Right renal cortex interstitium (tissue), 3 donors: ENCODE measurements around the gene KLF3. TPM values are rescaled to one million over a fixed set of nuclear protein-coding genes. Genes with fewer than 3 reads are reported as not detected.

Experiments used
- DNase-seq, 3 donors: peaks; one replicate each; pipeline ENCODE4 v3.0.0-alpha.2; 2013; ENCODE audit warnings: low read depth in 3 of 3, low spot score in 2 of 3
- polyA plus RNA-seq, 3 donors: library from polyadenylated mRNA; unstranded; fragments of 120-200 nt; gene quantifications; one replicate each; pipeline ENCODE4 v1.2.1, GENCODE V29; 2013; ENCODE audit not compliant: insufficient read length in 3 of 3

KLF3 gene
- polyA plus RNA-seq, 3 donors = 62.2 to 64.9 (median 64.1) TPM

DNA sequence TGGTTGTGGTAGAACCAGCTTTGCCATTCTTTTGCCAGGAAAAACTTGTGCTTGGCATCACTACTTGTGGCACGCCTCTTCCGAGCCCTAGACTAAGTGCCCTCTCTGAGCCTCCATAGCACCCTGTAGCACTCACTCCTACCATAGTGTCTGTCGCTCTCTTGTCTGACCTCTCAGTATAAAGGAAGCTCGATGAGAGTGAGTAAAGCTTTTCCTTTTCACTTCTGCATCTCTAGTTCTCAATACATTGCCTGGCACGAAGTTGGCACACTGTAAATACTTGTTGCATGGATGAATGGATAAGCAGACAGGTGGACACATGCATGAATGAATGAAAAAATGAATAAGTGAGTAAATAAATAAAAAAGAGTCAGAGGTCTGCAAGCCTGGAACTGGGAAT, 70.4 kb downstream of the KLF3 start:
- DNase-seq = no peak

DNA sequence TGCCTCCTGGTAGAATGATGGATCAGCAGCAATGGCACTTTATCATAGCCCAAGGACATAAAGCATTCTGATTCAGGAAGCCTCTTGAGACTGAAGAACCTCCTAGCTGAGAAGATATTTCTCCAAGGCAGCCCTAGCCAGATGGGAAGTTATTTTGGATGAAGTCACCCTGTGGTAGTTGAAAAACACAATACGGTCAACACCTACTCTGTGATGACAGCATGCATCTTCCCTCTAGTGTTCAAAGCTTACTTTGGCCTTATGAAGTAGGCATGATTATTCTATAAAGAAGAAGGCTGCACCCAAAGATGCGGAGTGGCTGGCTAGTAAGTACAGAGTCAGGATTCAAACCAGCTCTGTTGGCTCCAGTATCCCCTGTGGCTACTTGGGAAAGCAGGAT, 70.9 kb downstream of the KLF3 start:
- DNase-seq = no peak

DNA sequence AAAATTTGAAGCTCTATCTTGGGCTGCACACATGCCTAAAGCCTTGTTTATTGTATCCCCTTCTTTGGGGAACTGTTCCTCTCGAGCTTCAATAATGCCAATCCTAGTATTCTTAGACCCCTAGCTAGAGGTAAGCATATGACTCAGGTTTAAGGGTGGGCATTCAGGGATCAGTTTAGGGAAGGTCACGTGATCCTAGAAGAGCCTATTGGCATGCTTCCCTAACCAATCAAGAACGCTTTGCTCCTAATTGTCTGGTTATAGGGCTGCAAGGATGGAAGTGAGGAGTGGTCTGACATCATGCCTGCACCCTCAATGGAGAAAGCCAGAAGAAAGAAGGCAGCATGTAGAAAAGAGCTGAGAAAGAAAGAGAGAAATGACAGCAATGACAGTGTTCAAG, 71.9 kb downstream of the KLF3 start:
- no peak for DNase-seq

DNA sequence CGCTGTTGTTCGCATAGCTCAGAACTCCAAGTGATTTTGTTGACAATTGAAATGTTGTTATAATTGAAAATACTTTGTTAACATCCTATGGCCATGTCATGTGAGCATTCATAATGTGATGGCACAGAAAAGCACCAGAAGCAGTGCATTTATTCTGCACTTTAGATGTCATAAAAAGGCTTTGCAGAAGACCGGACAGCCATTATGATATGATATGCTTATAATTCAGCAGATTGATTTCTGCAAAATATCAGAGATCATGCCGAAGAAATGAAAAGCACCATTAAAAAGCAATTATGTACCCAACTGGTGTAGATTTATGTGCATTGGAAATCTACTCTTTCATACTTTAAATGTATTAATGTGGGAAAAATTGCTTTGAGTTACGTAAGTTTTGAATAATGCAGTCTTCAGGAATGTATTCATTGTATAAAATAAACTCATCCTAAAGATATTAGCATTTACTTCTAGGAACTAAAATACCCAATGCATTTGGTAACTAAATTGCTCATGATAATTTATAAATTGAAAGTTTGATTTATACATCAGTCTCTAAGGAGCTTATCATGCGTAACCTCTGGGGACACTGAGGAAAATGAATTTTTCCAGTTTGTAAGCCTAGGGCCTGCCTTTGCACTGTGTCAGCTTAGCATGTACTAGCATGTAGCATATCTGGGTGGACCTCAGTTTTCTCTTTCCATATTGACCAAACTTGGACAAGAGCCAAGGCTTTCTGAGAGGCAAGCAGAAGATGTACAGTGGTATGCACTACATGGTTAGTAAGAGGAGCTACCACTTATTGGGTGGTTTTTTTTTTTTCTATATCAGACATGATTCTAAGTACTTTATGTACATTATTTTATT, 75.2 kb downstream of the KLF3 start:
- no peak for DNase-seq

DNA sequence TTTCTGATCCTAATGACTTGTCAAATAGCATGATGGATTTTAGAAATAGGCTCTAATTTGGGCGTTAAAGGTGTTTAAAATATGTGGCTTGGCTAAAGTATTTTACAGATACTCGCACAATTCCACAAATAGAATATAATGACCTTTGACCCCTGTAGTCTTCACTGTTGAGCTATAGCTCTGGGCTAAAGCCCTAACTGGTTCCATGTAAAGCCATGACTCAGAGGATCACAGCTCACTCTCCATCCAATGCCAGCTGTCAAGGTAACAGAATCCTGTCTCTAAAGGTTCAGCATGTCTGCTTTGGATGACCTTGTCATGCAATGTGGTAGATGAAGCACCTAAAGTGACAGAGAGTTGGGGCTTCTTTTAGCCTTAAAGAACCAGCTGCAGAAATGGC, 76.3 kb downstream of the KLF3 start:
- no peak for DNase-seq

DNA sequence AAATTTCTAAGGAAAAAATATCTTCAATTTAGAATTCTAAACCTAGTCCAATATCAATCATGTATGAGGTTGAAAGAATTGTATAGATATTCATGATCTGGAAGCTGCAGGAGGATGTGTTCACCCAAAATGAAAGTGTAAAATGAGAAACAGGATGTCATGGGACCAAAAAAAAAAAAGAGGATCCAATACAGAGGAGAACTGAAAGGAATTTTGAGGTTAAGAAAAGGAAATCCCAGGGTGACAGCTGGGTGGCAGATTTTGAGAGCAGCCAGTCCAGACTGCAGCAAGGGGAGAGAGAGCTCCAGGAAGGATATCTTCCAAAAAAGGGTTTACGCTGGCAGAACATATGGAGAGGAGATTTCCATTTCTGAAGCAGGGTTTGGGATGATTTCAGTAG, 79.9 kb downstream of the KLF3 start:
- DNase-seq = no peak

DNA sequence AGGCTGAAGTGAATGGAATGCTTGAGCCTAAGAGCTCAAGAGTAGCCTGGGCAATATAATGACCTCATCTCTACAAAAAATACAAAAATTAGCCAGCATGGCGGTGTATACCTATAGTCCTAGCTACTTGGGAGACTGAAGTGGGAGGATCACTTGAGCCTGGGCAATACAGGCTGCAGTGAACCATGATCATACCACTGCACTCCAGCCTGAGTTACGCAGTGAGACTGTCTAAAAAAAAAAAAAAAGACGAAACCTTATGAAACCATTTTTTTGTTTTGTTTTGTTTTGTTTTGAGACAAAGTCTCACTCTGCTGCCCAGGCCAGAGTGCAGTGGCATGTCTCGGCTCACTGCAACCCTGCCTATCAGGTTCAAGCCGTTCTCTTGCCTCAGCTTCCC, 81.9 kb downstream of the KLF3 start:
- DNase-seq = no peak

DNA sequence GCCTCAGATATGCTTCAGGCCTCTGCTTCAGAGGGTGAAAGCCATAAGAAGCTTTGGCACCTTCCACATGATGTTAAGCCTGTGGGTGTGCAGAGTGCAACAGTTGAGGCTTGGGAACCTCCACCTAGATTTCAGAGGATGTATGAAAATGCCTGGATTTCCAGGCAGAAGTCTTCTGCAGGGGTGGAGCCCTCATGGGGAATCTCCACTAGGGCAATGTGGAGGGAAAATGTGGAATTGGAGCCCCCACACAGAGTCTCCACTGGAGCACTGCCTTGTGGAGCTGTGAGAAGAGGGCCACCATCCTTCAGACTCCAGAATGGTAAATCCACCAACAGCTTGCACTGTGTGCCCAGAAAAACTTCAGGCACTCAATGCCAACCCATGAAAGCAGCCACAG, 83.6 kb downstream of the KLF3 start:
- DNase-seq = no peak

DNA sequence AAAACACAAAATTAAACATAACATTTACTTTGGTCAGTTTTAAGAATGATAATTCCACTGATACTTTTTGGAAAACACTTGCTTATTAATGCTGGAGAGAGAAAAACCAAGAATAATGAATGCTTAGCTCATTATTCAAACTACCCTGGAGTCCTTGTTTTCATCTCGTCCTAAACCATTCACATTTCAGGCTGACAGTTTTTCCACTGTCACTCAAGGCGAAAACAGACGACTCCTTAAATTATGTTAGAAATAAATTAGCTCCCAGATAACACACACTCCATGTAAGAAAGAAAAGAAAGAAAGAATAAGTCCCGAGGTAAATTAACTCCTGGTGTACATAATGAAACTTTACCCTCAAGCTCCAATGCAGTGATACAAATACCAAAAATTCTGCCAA, 85.3 kb downstream of the KLF3 start:
- no peak for DNase-seq

Other genes with a start within 250 kb of the KLF3 start
- gene TLR10, start 118.8 kb downstream of the KLF3 start, polyA plus RNA-seq = under 1 TPM; 0.64 to 0.87 (median 0.65) TPM
- gene TLR1, start 140.6 kb downstream of the KLF3 start, polyA plus RNA-seq = 1 to 10 TPM; 3.8 to 5.7 (median 4.6) TPM
- under 1 TPM; 0.58 to 0.74 (median 0.61) TPM for gene TLR6, start 192.6 kb downstream of the KLF3 start, polyA plus RNA-seq
- gene FAM114A1, start 203.6 kb downstream of the KLF3 start, polyA plus RNA-seq = 10 to 100 TPM; 30.4 to 36.7 (median 32.9) TPM